Right renal cortex interstitium (tissue), 3 donors: ENCODE results near the gene MVD. TPM values are rescaled to one million over a fixed set of nuclear protein-coding genes. Genes with fewer than 3 reads are reported as not detected.
"Not testable (repeated sequence)": the region's sequence is repeated elsewhere in the genome, so short reads cannot be mapped to it uniquely, and the experiment has no call there.

Experiments used
- DNase-seq, 3 donors: peaks; one replicate each; pipeline ENCODE4 v3.0.0-alpha.2; 2013; ENCODE audit warnings: low read depth in 3 of 3, low spot score in 2 of 3
- polyA plus RNA-seq, 3 donors: library from polyadenylated mRNA; unstranded; fragments of 120-200 nt; gene quantifications; one replicate each; pipeline ENCODE4 v1.2.1, GENCODE V29; 2013; ENCODE audit not compliant: insufficient read length in 3 of 3

The MVD gene
- polyA plus RNA-seq, 3 donors, result 21.6 to 24.3 (median 24.0) TPM

DNA sequence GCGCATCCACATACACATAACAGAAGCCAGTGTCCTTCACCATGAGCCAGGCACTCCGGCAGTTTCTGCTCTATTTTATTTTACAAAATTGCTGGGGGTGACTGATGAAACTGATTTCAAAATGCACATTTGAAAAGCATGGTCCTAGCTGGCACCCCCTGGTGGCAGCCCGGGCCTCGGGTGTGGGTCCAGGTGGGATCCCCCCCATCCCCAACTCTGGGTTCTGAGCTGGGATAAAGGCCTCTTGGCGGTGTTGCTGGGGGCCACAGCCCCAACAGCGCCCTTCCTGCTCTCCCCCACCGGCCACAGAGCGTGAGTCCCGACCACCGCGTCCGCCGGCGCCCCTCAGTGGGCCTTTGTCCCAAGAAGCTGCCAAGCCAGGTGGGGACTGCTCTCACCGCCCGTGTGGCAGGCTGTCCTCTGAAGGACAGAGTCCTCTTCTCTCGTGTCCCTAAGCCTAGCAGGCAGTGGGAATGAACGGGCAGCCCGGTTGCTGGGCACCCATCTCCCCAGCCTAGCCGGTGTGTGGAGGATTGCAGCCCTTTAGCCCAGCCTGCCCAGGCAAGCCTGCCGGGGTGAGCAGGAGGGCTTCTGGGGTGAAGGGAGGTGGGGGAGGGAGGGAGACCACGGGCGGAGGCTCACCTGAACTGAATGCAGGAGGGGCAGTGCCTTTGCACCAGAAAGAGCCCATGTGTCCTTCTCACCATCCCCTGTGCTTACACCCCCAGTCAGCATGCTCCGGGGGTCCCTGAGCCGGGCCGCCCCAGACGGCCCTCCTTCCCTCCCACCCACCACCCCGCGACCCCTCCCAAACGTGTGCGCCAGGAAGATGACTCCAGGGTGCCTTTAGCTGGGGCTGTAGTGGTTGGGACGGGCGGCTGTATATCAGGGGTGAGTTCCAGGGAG is 22.5 kb upstream of the MVD start:
- DNase-seq, result no peak

GRCh38 chr16:88684569-88685155 is 21.8 kb upstream of the MVD start:
- DNase-seq, result no peak

- DNase-seq, result no peak
Observed at GRCh38 chr16:88681709-88682451, 19.0 kb upstream of the MVD start.

- no peak for DNase-seq
Observed at GRCh38 chr16:88681084-88681680, 18.3 kb upstream of the MVD start.

GRCh38 chr16:88680554-88681083 is 17.7 kb upstream of the MVD start:
- no peak for DNase-seq

DNA sequence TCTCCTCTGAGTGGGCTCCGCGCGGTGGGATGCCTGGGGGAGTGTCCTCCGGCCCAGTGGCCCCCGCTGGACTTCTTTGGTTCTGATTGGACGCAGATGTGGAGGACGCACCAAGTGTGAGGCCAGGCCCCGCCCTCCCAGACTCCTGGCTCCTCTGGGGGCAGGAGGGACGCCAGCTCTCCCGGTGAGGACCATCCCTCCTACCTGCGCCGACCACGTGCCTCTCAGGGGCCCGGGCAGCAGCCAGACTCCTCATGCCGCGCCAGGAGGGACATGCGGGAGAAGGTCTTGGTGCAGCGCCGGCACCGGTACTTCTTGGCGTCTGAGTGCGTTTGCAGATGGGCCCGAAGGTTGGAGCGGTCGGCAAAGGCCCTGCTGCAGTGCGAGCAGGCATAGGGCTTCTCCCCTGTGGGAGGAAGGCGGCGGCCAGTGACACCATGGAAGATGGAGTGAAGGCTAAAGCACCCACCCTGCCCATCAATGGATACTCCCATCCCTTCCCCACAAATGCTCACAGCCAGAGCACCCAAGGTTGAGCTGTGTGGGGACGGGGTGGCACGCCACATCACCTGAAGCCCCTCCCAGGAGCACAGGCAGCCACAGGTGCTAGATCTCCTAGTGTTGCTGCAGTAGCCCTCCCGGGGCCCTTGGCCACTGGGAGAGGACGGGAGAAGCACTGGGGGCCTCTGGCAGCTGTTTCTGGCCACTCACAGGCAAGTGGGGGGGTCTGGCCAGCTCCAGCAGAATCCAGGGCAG is 15.5 kb upstream of the MVD start:
- no peak for DNase-seq

DNA sequence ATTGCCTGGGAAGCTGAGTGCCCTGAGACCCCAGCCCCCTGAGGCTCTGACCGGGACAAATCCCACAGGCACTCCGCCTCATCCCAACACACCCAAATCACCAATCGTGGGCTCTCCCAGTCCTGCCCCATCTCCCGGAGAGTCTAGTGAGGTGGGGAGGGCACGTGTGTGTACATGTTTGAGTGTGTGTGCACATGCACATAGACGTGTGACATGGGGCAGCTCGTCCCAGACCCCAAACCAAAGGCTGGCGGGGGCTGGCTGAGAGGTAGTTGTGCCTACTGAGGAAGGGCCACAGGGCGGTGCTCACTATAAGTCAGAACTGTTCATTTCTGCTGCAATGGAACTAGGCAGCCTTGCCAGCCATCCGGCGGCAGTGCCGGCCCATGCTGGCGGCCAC is 14.8 kb upstream of the MVD start:
- DNase-seq, result no peak

- no peak for DNase-seq
Observed at GRCh38 chr16:88676502-88677242, 13.8 kb upstream of the MVD start.

GRCh38 chr16:88673716-88674379 is 11.0 kb upstream of the MVD start:
- DNase-seq, result no peak

- no peak for DNase-seq
Observed at GRCh38 chr16:88672776-88673175, 9.9 kb upstream of the MVD start.

- DNase-seq, result no peak
Observed at GRCh38 chr16:88671806-88672205, 8.9 kb upstream of the MVD start.

DNA sequence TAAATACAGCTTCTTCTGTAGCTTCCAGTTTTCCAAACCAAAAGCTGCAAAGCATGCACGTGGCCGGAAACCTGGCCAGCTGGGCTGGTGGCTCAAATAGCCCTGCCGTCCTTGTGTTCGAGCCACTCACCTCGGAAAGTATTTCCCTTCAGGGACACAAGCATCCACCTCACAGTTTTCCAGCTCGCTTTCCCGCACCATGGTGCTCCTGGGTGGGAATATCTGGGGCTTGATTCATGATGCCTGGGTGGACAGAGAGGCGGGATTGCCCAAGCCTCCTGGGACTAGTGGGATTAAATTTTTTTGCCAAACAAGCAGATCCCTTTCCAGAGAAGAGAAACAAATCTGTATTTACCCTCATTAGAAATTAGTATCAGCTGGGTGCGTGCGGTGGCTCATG is 7.1 kb upstream of the MVD start:
- no peak for DNase-seq

GRCh38 chr16:88669493-88669892 is 6.6 kb upstream of the MVD start:
- DNase-seq, result not testable (repeated sequence)

DNA sequence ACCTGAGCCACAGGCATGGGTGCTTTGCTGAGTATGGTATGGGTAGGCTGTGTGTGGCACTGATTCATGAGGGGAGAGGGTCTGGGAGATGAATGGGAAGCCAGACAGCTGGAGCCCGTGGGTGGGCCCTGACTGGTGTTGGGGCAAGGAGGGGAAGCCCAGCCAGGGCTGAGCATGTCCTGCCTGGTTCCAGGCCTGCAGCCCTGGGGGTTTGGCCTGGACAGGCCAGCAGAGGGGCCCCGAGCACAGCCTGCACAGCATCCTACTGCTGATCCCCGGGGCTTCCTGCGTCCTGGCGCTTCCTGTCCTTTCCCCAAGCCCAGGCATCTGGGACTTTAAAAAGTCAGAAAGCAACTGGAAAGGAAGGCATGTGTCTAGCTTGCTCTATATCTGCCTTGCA is 4.6 kb upstream of the MVD start:
- DNase-seq, result no peak

GRCh38 chr16:88665570-88665969 is 2.7 kb upstream of the MVD start:
- DNase-seq, result no peak

GRCh38 chr16:88665148-88665547 is 2.3 kb upstream of the MVD start:
- DNase-seq, result no peak

- DNase-seq, result no peak
Observed at GRCh38 chr16:88662222-88662842, 559 bp downstream of the MVD start.

DNA sequence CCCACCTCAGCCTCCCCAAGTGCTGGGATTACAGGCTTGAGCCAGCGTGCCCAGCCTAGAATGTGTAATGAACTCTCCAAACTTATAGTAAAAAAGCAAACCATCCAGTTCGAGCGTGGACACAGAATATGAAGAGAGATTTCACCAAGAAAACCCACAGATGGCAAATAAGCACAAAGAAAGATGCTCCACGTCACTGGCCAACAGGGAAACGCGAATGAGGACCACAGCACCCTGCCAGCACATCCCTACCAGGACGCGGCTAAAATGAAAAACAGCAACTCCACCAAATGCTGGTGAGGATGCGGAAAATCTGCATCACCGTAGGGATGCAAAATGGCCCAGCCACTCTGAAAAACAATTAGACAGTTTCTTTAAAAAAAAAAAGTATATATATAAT is 1.4 kb downstream of the MVD start:
- DNase-seq, result no peak

GRCh38 chr16:88659160-88659559 is 3.7 kb downstream of the MVD start:
- no peak for DNase-seq
